GM12875 (cell line): Measurements from ENCODE around the gene DAPK1.
"Not testable (repeated sequence)": the region's sequence is repeated elsewhere in the genome, so short reads cannot be mapped to it uniquely, and the experiment has no call there.

ENCODE experiments used
- H3K4me3 ChIP-seq: one replicate; pipeline ENCODE4 v1.5.1; 2011; ENCODE audit warnings: low read depth, low read length, control low read depth
- CTCF ChIP-seq: IDR thresholded peaks from 2 replicates; pipeline ENCODE4 v1.5.1; 2011; ENCODE audit warnings: low read depth, mild to moderate bottlenecking, control low read depth, inconsistent platforms, low read length, moderate library complexity, borderline replicate concordance; ENCODE audit not compliant: insufficient read depth

The DAPK1 gene

DNA sequence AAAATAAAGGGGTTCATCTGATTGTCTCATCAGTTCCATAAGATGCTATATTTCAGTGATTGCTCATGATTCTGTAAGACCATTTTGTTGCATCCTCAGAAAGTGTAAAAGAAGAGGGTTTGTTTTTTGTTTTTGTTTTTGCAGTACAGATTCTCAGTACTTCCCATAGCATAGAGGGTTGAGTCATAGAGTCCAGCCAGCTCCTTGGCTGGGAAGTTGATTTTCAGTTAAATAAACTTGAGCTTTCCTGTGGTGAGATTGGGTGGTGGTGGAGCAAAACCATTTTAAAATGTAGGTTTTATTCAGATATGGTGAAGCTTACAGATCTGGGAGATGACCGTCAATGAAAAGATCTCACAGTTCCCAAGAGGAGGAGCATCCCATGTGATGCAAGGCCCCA lies 48.2 kb downstream of the DAPK1 start:
- H3K4me3 ChIP-seq = no peak overlapping the region

DNA sequence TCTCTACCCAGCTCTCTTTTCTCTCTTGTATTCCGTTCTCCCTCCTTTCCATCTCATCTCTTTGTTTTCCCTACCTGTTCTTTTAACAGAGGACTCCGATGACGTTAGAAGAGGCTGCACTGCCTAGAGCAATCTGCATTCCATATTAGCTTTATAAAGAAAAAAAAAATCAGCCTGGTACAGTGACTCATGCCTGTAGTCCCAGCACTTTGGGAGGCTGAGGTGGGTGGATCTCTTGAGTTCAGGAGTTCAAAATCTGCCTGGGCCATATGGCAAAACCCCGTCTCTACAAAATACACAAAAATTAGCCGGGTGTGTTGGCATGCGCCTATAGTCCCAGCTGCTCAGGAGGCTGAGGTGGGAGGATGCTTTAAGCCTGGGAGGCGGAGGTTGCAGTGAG lies 49.0 kb downstream of the DAPK1 start:
- TF ChIP-seq CTCF = no peak
- no peak overlapping the region for H3K4me3 ChIP-seq

More for the DNA sequence above, 48.2 kb downstream of the DAPK1 start:
- TF ChIP-seq CTCF = no peak

- H3K4me3 ChIP-seq = no peak overlapping the region
Measured at GRCh38 chr9:87547671-87548081, 50.0 kb downstream of the DAPK1 start.

GRCh38 chr9:87548159-87548558 lies 50.5 kb downstream of the DAPK1 start:
- no peak for TF ChIP-seq CTCF

More at GRCh38 chr9:87547671-87548081, 50.0 kb downstream of the DAPK1 start:
- no peak for TF ChIP-seq CTCF

GRCh38 chr9:87549088-87549487 lies 51.4 kb downstream of the DAPK1 start:
- H3K4me3 ChIP-seq = not testable (repeated sequence)

More at GRCh38 chr9:87548159-87548558, 50.5 kb downstream of the DAPK1 start:
- H3K4me3 ChIP-seq = no peak overlapping the region

- H3K4me3 ChIP-seq = no peak overlapping the region
- TF ChIP-seq CTCF = no peak
Measured at GRCh38 chr9:87549791-87550190, 52.1 kb downstream of the DAPK1 start.

DNA sequence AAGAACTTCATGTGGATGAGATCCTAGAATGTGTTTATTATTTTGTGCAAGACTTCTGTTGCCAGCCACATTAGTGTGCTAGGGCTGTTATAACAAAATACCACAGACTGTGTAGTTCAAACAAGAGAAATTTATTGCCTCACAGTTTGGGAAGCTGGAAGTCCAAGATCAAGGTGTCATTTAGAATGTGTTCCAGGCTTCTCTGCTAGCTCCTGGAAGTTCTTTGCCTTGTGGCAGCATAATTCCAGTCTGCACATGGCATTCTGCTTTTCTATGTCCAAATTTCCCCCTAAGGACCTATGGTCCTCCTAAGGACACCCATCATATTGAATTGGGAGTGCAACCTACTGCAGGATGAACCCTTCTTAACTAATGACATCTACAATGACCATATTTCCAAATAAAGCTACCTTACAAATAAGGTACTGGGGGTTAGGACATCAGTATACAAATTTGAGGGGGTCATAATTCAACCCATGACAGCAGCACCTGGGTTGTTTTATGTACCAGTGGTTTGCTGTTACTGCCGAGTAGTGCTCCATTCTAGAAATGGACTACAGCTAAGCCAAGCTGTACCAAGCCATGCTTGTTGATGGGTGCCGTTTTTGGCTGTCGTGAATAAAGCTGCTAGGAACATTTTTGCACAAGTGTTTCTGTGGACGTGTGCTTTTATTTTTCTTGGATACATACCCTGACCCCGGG lies 52.7 kb downstream of the DAPK1 start:
- no peak for TF ChIP-seq CTCF
- H3K4me3 ChIP-seq = no peak overlapping the region
